Stimulated activated CD4-positive, alpha-beta T cell treated with anti-CD3 and anti-CD28 coated beads, Interleukin-1b, Interleukin-23, amount 100 ng/mL, for 1 hour (primary cell): ENCODE data around the gene SCNN1B.
"Not testable (repeated sequence)": the region's sequence is repeated elsewhere in the genome, so short reads cannot be mapped to it uniquely, and the experiment has no call there.

Experiments used
- DNase-seq, 2 donors: peaks; one replicate each; pipeline ENCODE4 v3.0.0-alpha.2; 2020; ENCODE audit warnings: low read depth in 2 of 2

The SCNN1B gene

DNA sequence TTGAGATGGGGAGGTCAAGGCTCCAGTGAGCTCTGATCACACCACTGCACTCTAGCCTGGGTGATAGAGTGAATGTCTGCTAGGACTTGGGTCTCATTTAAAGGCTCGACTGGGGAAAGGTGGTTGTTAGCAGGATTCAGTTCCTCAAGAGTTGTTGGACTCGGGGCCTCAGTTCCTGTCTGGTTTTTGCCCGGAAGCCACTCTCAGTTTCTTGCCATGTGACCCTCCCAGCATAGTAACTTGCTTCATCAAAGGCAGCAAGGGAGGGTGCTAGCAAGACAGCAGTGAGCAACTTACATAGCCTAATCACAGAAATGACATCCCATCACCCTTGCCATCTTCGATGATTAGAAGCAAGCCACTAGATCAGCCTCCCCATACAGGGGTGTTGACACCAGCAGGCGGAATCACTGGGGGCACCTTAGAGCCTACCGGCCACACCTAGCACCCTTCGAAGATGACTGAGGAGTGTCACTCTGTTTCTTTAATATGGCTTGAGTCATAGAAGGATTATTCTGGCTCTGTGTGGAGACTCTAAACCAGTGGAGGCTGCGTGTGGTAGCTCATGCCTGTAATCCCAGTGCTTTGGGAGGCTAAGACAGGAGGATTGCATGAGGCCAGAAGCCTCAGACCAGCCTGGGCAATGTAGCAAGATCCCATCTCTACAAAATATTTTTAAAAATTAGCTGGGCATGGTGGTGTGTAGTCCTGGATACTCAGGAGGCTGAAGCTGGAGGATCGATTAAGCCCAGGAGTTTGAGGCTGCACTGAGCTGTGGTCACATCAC is 13.2 kb upstream of the SCNN1B start:
- no peak for DNase-seq

DNA sequence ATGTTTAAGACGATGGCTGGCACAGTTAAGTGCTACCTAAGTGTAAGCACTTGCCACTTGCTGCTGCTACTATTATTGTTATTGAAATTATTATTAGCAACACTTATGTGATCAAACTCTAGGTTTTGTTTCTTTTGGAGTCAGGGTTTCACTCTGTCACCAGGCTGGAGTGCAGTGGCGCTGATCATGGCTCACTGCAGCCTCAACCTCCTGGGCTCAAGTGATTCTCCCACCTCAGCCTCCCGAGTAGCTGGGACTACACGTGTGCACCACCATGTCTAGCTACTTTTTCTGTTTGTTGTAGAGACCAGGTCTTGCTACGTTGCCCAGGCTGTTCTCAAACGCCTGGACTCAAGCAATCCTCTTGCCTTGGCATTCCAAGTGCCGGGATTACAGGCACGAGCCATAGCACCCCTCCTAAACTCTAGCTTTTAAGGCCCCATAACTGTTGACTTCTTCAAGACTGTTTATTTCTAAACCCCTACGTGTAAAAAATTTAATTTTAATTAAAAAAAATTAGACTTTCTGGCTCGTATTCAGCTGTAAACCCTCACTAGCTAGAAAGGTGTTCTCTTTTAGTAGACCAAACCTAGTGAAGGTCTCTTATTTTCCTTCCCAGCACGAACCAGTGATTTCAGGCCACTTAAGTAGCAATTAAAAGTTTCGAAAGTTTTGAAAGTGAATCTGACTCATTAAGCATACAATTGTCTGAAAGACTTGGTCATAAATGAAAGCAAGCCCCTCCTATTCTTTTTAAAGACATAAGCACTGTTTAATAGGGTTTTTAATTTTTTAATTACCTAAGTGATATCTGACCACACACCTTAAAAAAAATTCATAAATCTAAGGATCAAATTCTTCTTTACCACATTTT is 11.7 kb upstream of the SCNN1B start:
- DNase-seq: no peak

DNA sequence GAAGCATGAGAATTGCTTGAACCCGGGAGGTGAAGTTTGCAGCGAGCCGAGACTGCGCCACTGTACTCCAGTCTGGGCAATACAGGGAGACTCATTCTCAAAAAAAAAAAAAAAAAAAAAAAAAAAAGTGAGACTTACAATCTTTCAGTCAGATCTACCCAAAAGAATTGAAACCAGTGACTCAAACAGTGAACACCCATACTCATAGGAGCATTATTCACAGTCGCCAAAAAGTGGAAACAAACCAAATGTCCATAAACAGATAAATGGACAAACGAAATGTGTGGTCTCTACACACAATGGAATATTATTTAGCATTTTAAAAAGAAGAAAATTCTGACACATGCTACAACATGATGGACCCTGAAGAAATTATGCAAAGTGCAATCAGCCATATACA is 9.1 kb upstream of the SCNN1B start:
- no peak for DNase-seq

DNA sequence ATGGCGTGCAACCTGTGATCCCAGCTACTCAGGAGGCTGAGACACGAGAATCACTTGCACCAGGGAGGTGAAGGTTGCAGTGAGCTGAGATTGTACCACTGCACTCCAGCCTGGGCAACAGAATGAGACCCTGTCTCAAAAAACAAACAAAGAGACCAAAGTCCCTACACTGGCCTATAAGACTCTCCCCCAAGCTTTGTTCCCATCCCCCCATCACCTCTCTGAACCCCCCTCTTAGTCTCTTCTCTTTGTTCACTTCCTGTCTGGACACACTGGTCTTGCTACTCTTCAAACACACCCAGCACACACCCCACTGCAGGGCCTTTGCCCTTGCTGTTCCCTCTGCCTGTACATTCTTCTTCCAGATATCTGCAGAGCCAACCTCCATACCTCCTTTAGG is 7.8 kb upstream of the SCNN1B start:
- DNase-seq: no peak

DNA sequence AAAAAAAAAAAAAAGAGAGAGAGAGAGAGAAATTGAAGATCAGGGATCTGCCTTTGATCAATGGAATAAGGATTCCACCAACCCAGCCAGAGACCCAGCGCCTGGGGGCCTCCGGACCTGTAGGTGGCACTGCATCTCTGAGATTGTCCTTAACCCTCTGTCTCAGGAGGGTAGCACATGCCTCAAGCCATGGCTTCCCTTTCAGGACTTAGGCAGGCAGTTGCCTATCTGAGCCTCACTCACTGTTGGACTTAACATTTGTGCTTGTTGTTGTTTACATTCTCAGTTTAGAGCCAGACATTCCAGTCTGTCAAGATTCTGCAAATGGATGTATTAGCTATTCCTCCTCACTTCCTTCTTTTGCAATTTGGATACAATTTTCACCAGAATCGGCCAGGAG is 5.1 kb upstream of the SCNN1B start:
- no peak for DNase-seq

DNA sequence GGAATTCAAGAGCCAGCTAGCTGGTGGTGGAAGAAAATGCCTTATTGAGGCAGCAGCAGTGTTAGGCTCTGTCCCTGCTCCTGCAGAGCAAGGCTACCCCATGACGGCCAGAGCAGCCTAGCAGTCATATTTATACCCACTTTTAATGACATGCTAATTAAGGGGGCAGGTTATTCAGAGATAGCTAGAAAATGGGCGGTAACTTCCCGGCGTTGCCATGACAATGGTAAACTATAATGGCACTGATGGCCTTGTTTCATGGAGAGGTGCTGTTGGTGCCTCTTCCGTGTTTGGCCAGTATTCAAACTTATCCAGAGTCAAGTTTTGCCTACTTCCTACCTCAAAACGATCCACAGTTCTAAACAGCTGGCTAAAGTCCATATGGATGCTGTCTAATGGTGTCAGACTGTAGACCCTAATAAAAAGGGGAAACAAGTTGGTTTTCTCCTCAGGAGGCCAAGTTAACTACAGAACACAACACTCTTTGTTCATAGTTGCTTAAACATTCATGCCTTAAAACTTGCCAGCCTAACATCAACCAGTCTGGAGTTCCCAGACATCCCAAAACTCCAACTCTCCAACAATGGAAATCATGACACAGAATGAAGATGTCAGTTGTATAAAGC is 3.7 kb upstream of the SCNN1B start:
- no peak for DNase-seq

DNA sequence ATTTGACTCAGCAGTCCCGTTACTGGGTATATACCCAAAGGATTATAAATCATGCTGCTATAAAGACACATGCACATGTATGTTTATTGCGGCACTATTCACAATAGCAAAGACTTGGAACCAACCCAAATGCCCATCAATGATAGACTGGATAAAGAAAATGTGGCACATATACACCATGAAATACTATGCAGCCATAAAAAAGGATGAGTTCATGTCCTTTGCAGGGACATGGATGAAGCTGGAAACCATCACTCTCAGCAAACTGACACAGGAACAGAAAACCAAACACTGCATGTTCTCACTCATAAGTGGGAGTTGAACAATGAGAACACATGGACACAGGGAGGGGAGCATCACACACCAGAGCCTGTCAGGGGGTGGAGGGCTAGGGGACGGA is 2.3 kb upstream of the SCNN1B start:
- DNase-seq: not testable (repeated sequence)

DNA sequence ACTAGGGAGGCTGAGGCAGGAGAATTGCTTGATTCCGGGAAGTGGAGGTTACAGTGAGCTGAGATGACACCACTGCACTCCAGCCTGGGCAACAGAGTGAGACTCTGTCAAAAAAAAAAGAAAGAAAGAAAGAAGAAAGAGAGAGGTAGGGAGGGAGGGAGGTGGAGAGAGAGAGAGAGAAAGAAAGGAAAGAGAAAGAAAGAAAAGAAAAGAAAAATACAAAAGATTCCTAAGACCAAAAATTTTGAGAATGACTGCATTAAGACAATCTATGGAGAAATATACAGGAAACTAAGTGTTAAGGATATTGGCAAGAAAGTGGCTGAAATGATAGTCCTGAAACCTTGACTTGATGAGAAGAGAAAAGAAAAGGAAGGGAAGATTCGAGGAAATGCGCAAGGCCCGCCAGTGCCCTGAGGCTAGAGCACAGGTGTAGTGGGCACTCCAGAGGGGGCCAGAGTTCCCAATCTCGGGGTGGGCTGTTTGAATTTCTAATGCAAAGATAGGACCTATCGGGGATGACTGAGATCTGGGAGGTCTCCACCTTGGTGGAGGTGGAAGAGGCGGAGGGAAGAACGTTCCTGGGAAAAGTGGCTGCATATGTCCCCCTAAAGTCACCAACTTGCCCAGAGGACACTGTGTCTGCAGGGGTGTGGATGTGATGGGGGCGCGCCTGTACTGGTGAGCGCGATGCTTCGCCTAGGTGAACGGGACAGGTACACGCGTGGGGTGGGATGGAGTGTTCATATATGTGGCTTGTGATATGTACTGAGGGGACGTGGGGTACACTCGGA is 654 bp upstream of the SCNN1B start:
- no peak for DNase-seq

DNA sequence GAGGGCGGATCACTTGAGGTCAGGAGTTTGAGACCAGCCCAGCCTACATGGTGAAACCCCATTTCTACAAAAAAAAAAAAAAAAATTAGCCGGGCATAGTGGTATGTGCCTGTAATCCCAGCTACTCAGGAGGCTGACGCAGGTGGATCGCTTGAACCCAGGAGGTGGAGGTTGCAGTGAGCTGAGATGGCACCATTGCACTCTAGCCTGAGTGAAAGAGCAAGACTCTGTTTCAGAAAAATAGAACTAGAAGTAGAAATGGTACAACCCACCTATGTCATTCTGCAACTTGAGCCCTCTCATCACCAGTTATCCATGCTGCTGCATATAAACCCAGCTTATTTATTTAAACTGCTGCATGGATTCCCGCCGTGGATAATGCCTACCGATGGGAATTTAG is 1.6 kb downstream of the SCNN1B start:
- DNase-seq: no peak

DNA sequence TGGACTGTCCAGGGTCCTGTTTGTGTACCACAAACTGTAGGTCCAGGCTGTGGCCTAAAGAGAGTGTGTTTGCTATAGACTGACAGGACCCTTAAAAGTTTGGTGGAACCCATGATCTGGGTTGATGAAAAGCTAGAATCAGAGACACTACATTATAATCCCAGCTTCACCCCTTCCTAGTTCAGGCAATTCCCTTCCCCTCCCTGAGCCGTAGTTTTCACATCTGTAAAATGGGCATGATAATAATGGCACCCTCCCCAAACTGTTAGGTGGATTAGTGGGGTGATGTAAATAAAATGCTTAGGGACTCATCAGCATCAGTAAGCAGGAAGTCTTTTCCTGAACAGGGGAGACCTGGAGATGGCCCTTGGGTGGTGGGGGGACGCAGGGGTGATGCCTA is 2.5 kb downstream of the SCNN1B start:
- no peak for DNase-seq

DNA sequence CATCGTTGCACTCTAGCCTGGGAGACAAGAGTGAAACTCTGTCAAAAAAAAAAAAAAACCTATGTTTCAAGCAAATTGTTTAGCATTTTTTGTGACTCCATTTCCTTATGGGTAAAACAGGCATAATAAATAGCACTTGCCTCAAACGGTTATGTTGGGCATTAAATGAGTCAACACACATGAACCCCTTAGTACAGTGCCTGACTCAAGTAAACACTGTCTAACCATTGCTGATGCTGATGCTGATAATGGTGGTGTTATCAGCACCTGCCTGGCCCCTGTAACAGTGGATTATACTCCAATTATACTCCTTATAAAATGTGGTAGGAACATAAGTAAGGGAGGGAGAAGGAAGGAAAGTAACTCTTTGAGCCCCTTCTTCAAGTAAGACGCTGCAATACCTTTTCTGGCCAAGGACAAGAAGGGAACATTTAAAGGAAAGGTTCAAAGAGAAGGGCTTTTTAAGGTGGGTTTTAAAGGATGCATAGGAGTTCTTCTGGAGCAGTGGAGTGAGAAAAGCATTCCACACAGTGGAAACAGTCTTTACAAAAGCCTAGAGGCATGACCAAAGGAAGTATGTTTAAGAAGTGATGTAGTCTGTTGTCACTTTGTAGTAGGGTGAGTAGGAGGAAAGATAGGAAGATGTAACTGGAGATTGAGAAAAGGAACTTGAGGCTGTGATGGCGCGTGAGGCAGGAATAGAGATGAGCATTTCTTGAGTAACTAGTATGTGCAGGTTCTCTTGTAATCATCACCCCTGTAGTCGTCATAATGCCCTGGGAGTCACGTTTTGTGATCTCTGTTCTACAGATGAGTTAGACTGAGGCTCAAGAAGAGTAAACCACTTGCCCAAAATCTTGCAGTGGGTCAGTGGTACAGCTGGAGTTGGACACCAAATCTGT is 4.3 kb downstream of the SCNN1B start:
- no peak for DNase-seq

DNA sequence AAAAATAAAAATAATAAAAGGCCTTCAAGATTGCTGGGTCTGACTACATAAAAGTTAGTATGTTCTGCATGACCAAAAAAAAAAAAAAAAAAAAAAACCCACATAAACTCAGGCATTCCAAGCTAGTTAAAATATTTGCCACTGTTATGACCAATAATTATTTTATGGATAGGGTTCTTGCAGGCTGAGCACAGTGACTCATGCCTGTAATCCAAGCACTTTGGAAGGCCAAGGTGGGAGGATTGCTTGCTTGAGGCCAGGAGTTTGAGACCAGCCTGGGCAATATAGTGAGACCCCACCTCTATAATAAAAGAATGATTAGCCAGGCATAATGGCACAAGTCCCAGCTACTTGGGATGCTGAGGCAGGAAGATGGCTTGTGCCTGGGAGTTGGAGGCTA is 8.1 kb downstream of the SCNN1B start:
- DNase-seq: no peak

DNA sequence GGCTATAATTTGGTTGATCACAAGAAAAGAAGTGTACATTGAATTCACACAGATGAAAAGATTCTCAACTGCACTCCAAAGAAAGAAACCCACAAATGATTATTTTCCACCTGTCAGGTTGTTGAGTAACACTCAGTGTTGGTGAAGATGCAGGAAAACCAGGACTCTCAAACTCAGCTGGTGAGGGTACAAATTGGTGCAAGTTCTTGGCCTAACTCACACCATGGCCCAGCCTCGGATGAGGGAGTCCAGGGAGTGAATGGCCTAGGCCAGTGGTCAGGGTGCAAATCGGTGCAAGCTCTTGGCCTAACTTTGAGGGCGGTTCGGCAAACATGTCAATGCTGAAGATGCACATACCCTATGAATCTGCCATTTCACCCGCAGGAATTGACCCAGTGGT is 8.6 kb downstream of the SCNN1B start:
- DNase-seq: no peak

DNA sequence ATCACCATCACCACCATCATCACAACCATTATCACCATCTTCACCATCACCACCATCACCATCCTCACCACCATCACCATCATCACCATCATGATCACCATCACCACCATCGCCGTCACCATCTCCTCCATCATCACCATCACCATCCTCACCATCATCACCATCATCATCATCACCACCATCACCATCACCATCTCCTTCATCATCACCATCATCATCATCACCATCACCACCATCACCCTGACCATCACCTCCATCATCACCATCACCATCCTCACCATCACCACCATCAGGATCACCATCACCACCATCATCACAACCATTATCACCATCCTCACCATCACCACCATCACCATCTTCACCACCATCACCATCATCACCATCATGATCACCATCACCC is 14.1 kb downstream of the SCNN1B start:
- DNase-seq: no peak

DNA sequence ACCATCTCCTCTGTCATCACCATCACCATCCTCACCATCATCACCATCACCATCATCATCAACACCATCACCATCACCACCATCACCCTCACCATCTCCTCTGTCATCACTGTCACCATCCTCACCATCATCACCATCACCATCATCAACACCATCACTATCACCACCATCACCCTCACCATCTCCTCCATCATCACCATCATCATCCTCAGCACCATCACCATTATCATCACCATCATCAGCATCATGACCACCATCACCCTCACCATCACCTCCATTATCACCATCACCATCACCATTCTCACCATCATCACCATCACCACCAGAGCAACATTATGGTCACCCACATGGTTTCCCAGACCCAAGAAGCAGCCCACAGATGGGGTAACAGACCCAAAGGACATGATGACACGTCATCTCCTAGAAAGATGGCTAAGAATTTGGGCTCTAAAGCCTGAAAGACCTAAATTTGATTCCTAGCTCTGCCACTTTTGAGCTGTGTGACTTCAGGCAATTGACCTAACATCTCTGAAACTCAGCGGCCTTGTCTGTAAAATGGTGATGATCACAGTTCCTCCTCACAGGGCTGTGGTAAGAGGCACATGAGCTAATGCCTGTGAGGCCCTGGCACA is 14.6 kb downstream of the SCNN1B start:
- DNase-seq: no peak

DNA sequence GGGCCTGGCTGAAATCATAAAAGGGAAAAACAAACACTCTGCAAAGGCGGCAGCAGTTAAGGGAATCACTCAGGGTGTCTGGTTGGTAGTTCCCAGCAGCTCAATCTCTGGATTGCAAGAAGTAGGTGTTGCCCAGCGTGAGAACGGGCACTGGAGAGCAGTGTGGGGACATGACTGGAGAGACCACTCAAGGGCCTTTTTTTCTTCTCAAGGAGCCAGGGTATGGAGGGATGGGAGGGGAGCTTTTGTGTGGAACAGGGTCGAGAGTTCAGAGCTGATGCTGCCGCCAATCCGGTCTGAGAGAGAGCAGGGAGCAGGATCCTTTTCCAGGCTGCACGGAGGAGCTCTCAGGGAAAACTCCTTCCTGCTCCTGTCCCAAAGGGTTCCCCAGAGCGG is 15.2 kb downstream of the SCNN1B start:
- DNase-seq: no peak

DNA sequence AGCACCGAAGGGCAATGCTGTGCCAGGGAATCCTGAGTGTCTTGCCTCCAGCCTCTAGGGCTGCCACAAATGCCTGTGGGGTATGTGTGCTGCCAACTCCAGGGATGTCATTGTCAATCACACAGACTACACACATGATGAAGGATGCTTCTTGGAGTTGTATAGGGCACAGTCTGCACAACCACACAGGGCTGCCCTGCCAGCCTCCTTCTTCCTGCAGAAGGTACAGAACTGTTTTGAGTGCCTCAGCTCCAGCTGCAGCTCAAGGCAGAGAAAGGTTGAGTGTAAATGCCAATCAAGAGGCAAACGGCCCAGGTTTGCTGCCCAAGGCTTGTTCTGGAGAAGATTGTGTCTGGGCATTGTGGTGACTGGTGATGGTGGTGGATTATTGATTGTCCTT is 15.6 kb downstream of the SCNN1B start:
- no peak for DNase-seq

DNA sequence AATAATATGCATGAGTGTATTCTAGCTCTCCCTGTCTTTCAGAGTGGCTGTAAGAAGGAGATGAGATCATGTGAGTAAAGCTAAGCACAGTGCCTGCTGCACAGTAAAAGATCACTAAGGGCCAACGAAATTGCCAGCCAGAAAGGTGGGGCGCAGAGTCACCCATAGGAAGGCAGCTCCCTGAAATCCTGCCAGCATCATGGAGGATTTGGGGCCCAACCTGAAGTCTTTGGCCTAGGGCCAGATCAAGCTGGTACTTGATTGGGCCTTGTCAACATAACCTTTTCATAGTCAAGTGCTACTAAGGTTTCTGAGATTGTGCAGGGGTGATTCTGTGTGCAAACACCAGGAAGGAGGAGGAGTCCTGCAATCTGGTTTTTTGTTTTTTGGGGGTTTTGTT is 16.5 kb downstream of the SCNN1B start:
- no peak for DNase-seq

DNA sequence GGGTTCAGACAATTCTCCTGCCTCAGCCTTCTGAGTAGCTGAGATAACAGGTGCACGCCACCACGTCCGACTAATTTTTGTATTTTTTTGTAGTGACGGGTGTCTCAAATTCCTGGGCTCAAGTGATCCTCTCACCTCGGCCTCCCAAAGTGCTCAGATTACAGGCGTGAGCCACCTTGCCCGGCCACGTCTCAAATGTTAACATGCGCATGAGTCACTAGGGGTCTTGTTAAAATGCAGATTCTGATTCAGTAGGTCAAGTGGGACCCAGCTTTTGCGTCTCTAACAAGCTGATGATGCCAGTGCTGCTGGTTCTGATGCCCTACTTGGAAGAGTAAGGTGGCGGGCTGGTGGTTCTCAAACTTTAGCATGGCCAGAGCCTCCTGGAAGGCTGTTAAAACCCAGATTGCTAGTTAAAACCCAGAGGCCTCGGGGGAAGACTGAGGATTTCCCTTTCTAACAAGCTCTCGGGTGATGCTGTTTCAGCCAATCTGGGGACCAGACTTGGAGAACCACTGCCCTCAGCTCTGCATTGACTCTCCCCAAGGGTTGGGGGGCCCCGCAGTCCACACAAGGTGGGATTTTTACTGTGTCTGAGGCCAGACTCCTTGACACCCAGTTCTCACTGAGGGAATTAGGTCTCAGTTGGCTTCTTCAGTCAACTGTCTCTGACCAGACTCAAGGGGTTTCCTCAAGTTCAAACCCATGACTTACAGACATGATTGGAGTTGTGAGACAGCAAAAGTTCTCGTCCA is 17.9 kb downstream of the SCNN1B start:
- DNase-seq: no peak

DNA sequence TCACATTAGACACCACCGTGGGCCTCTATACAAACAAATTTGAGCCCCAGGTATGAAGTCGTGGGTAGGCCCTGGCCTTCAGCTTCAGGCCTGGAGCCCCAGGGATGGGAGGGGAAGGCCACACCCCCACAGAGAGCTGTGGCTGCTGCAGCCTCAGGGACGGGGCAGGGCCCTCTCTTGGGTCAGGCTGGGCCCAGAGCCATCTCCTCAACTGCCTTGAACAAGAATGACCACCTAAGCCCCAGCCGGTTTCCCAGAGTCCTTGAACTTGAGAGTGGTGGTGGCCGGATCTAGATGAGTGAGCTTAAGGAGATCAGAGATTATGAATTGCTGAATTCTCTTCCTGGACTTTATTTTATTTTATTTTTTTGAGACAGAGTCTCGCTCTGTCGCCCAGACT is 18.6 kb downstream of the SCNN1B start:
- no peak for DNase-seq
